SK-N-MC (cell line): Measurements from ENCODE around the gene WASF3.

Experiments
- DNase-seq: peaks from one replicate; pipeline ENCODE4 v3.0.0-alpha.2; 2011; ENCODE audit warnings: low read depth, low spot score
- H3K27ac ChIP-seq: fragments of 200-600 bp; sonication (generic); 2 replicates; pipeline ENCODE4 v1.5.1; 2016; ENCODE audit warnings: mixed run types
- H3K36me3 ChIP-seq: fragments of 200-600 bp; sonication (generic); 2 replicates; pipeline ENCODE4 v1.6.1; 2017; ENCODE audit warnings: antibody characterized with exemption, low read length, mixed read lengths; ENCODE audit not compliant: insufficient read depth
- H3K4me3 ChIP-seq: fragments of 200-600 bp; sonication (generic); 2 replicates; pipeline ENCODE4 v1.5.1; 2016
- H3K9ac ChIP-seq: fragments of 200-600 bp; sonication (generic); 2 replicates; pipeline ENCODE4 v1.8.0; 2017; ENCODE audit warnings: mixed run types, mixed read lengths; ENCODE audit not compliant: insufficient read length
- H3K9me3 ChIP-seq: fragments of 200-600 bp; sonication (generic); 2 replicates; pipeline ENCODE4 v1.6.1; 2017; ENCODE audit warnings: low read depth, mild to moderate bottlenecking, antibody characterized with exemption, low read length, moderate library complexity, mixed read lengths
- EZH2 ChIP-seq: fragments of 200-600 bp; sonication (generic); IDR thresholded peaks from one replicate; pipeline ENCODE4 v1.6.1; 2017; ENCODE audit warnings: antibody characterized with exemption
- FOXP2 ChIP-seq: optimal IDR thresholded peaks from 2 replicates; pipeline ENCODE3; 2011; ENCODE audit warnings: mild to moderate bottlenecking, moderate library complexity; ENCODE audit not compliant: insufficient read depth; ENCODE audit errors: extremely low read length, control extremely low read depth
- POLR2AphosphoS5 ChIP-seq: IDR thresholded peaks from 2 replicates; pipeline ENCODE4 v1.6.1; 2012; ENCODE audit warnings: mild to moderate bottlenecking, low read depth, low read length, borderline replicate concordance

The WASF3 gene

DNA sequence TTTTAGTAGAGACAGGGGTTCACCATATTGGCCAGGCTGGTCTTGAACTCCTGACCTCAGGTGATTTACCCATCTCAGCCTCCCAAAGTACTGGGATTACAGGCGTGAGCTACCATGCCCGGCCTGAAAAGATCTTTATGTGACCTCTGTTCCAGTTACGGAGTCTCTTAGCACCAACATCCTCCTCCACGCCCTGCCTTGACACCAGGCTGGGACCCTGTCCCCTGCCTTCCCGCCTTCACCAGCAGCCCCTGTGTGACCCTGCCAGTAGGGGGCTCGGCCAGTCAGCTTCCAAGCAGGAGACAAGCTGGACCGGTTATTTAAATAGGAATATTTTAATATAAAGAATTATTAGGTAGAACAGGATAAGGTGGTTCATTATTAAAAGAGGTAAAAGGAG lies 148.9 kb downstream of the WASF3 start:
- Histone ChIP-seq H3K9me3 (no peaks in the 10 kb centered on the region), H3K4me3 (no peak overlapping the region), H3K27ac (no peak overlapping the region), H3K9ac (no peak overlapping the region), H3K36me3 (no peaks in the 10 kb centered on the region)
- no peak for DNase-seq
- TF ChIP-seq FOXP2, result no peak
- TF ChIP-seq POLR2AphosphoS5, result no peak
- no peak for TF ChIP-seq EZH2

DNA sequence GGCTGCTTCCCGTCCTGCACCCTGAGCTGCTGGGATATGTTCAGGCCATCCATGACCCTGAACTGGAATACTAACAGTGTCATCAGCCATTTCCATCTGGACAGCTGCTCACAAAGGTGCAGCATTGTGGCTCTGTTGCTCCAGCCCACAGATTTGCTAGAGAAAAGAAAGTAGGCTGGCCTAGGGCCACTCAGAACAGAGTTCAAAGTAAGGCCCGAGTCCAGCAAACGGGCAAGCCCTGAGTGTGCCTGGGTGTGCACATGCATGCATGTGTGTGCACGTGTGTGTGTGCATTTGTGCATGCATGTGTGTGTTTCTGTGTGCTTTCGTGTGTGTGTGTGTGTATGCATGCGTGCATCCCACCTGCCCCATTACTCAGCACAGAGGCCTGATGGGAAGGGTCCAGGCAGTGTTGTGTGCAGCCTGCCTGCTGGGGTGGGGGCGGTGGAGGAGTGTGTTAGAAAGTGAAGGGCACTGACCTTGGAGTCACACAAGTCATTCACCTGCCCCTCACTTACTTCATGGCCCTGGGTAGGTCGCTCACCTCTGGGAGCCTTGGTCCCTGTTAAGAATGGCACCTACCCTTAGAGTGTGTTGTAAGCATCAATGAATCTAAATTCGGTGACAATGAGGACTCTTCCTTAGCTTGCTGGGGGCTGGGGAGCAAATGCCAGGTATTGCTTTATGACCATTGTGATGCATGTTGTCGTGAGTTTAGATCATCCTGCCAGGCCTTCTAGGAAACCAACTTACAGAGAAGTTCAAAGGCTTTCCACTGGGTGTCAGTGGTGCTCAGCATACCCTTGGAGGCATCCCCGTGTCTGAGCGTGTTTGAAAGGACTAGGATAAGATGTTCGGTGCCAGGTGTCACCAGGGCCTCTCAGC lies 149.9 kb downstream of the WASF3 start:
- no peaks in the 10 kb centered on the region for H3K36me3 ChIP-seq
- TF ChIP-seq FOXP2, result no peak
- no peak for TF ChIP-seq POLR2AphosphoS5
- no peak for TF ChIP-seq EZH2
- no peaks in the 10 kb centered on the region for H3K9me3 ChIP-seq
- DNase-seq, result no peak
- no peak overlapping the region for H3K4me3 ChIP-seq
- no peak overlapping the region for H3K27ac ChIP-seq
- H3K9ac ChIP-seq, result no peak overlapping the region

DNA sequence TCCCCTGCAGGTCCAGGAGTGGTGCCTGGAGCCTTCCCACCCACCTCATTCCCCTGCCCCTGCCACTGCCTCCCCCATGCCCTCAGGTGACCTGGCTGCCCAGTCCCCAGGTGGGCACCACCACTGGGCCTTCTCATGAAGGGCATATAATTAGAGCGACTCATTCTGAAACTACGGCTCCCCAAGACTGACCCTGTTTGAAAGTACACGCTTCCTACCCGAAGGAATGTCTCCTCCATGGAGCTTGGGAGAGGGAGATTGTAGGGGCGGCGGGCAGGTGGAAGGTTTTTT lies 150.5 kb downstream of the WASF3 start:
- DNase-seq, result no peak
- Histone ChIP-seq H3K9me3 (no peaks in the 10 kb centered on the region), H3K36me3 (no peaks in the 10 kb centered on the region), H3K4me3 (no peak overlapping the region), H3K9ac (no peak overlapping the region), H3K27ac (no peak overlapping the region)
- TF ChIP-seq FOXP2, result no peak

DNA sequence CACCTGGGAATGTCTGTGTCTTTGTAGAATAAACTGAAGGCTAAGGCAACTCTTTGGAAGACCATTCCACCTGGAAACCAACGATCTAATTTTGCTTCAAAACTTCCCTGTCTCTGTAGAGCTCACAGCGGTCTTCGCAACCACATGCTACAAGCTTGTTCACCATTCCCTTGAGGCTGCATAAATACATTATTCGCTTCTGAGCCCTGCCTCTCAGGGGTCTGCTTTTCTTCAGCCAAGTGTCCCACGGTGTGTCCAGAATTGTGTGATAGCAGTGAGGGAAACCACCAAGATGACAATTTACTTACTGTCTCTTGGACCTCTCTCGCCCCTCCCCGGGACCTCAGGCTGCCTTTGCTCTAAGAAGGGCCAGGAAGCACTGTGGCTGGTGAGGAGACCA lies 152.0 kb downstream of the WASF3 start:
- Histone ChIP-seq H3K9me3 (no peaks in the 10 kb centered on the region), H3K27ac (no peak overlapping the region), H3K9ac (no peak overlapping the region), H3K36me3 (no peaks in the 10 kb centered on the region), H3K4me3 (no peak overlapping the region)
- TF ChIP-seq POLR2AphosphoS5, result no peak
- no peak for TF ChIP-seq FOXP2
- TF ChIP-seq EZH2, result no peak
- DNase-seq, result no peak

DNA sequence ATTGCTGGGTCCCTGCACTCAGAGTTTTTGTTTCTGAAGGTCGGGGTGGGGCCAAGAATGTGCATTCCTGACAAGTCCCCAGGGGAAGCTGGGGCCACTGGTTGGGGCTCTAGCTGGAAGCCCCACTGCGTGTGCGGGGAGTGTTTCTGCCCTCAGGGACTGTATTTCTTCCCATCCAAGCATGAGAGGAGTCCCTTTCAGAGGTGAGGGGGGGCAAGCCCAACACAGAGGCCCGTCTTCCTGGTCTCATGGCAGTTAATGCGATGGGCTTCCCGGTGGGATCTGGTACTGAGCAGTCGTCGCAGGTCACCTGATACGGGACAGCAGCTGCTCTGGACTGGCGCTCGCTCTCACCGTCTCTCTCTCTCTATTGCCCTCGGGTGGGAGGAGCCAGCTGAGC lies 152.7 kb downstream of the WASF3 start:
- TF ChIP-seq POLR2AphosphoS5, result no peak
- no peak for TF ChIP-seq EZH2
- Histone ChIP-seq H3K9ac (no peak overlapping the region), H3K9me3 (no peaks in the 10 kb centered on the region), H3K4me3 (no peak overlapping the region), H3K36me3 (no peaks in the 10 kb centered on the region), H3K27ac (no peak overlapping the region)
- DNase-seq, result no peak

DNA sequence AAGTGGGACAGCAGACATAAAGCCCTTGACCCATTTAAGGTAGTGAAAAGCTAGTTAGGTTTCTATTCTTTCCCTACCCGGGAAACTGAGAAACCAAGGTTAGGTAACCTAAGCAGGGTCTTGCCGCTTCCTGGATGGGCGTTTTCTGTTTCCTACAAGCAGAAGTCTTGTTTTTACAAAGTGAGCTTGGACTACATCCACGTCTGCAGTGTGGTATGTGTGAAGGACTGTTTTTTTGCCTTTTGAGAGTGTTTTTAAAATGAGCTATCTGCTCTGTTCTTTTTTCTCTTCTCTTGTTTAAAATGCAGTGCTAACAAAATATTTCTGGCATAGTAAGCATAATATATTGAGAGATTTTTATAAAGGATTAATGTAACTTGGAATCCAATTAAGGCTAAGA lies 153.7 kb downstream of the WASF3 start:
- TF ChIP-seq FOXP2 (no peak), POLR2AphosphoS5 (no peak), EZH2 (no peak)
- Histone ChIP-seq H3K27ac (no peak overlapping the region), H3K9me3 (no peaks in the 10 kb centered on the region), H3K36me3 (no peaks in the 10 kb centered on the region), H3K4me3 (no peak overlapping the region), H3K9ac (no peak overlapping the region)
- DNase-seq, result no peak

DNA sequence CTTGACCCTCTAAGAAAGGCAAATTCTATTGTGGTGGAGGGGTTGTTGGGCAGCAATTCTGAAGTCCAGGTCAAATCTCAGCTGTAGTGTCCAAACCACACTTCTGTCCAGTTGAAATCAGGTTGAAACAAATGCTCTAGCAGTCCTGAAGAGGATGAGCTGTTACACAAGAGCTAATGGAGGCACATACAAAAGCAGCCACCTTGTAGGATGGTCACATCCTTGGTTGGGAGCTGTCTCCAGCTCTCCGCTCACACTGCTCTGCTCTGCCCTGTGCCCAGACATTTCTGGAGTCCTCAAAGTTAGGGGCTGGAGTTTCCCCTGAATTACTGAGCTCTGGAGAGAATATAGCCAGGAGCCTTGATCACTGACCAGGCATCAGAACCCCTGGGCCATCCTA lies 155.9 kb downstream of the WASF3 start:
- no peak overlapping the region for H3K27ac ChIP-seq
- TF ChIP-seq POLR2AphosphoS5, result no peak
- no peak for TF ChIP-seq EZH2
- no peak for TF ChIP-seq FOXP2
- H3K36me3 ChIP-seq, result no peaks in the 10 kb centered on the region
- no peak overlapping the region for H3K4me3 ChIP-seq
- no peak overlapping the region for H3K9ac ChIP-seq
- DNase-seq, result no peak
- no peaks in the 10 kb centered on the region for H3K9me3 ChIP-seq

DNA sequence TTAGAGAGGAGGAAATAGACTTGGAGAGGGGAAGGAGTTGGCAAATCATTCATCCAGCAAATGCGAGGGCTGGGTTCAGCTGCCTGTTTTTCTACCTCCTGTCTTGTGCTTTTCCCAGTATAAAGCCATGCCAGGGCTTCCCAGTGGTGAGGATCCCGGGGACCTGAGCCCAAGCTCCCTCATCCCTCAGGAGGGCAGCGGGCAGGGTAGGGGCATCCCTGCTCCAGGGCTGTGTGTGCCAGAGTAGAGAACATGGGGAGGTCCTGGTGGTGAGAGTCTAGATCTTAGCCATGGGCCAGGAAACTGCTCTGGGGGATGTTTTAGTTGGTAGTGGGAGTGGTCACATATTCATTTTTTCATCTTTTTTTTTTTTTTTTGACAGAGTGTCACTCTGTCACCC lies 159.5 kb downstream of the WASF3 start:
- Histone ChIP-seq H3K36me3 (no peaks in the 10 kb centered on the region), H3K4me3 (no peak overlapping the region), H3K9me3 (no peaks in the 10 kb centered on the region), H3K9ac (no peak overlapping the region), H3K27ac (no peak overlapping the region)
- no peak for TF ChIP-seq EZH2
- TF ChIP-seq FOXP2, result no peak
- no peak for TF ChIP-seq POLR2AphosphoS5
- no peak for DNase-seq

DNA sequence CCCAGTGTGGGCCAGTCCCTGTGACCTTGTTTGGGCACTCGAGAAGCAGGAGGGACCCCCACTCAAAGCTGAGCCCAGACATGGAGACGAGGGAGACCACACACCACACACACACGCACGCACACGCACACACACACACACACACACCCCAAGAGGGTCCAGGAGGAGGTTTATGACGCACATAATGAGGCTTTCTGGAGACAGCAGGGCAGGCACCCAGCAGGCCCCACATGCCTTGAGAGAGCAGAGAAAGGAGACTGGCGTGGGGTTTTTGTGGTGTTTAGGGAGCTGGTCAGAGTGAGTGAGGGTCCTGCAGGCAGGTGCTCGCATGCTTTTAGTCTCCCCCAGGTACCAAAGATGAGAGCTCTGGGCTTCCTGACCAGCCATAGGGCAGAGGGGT lies 160.7 kb downstream of the WASF3 start:
- Histone ChIP-seq H3K9me3 (no peaks in the 10 kb centered on the region), H3K27ac (no peak overlapping the region), H3K9ac (no peak overlapping the region), H3K4me3 (no peak overlapping the region), H3K36me3 (no peaks in the 10 kb centered on the region)
- no peak for DNase-seq
- no peak for TF ChIP-seq POLR2AphosphoS5
- no peak for TF ChIP-seq EZH2
- no peak for TF ChIP-seq FOXP2
